Right ventricle myocardium superior (tissue), 1 donor: Measurements from ENCODE around the gene SERPINE1. TPM values are rescaled to one million over a fixed set of nuclear protein-coding genes. Genes with fewer than 3 reads are reported as not detected.
"Not testable (repeated sequence)": the region's sequence is repeated elsewhere in the genome, so short reads cannot be mapped to it uniquely, and the experiment has no call there.

Experiments
- ATAC-seq: fragments of 200-7000 bp; cut with Tn5 transposase; one replicate; pipeline ENCODE4 v1.9.1; 2020; ENCODE audit warnings: mild to moderate bottlenecking; ENCODE audit not compliant: poor library complexity
- DNase-seq: peaks from one replicate; pipeline ENCODE4 v3.0.0-alpha.2; 2020
- intact Hi-C: fragments of 100-400 bp; cut with DNase I; formaldehyde crosslinking; loops from one replicate; pipeline ENCODE4 v1.11.2; 2022
- long read RNA-seq: library from polyadenylated mRNA; unstranded; transcript quantifications from one replicate; pipeline ENCODE4 v2.0.0, GENCODE V29; 2021
- total RNA-seq: library from RNA; stranded (reverse); fragmentation: NEBNext Ultra II Directional; extraction: Animal tissue kit (Norgen Biotek cat#: 25700); gene quantifications from one replicate; pipeline ENCODE4 v1.2.1, GENCODE V29; 2021
- donor health status: DM: no; HTN: yes; CAD: no; lungs with severe emphysema.

SERPINE1 gene
- total RNA-seq: 1.6 TPM
- long read RNA-seq: 0 reads

GRCh38 chr7:101126651-101127459 is at the start of gene SERPINE1:
SERPINE1 (plus strand) TSS chr7:101127104; CDS start chr7:101128394, 1,290 bp downstream.
- intact Hi-C loops: no loop called here
- DNase-seq (peak; percentile 88), ATAC-seq (peak; percentile 88)

- ATAC-seq (peak; percentile 89), DNase-seq (peak; percentile 77)
- intact Hi-C loops: loop anchor here (5.0 kb wide), 1 partner anchor 185 kb away; no protein-coding TSS in a partner anchor
Observed at GRCh38 chr7:101077303-101078086, 49.4 kb upstream of the SERPINE1 start.

DNA sequence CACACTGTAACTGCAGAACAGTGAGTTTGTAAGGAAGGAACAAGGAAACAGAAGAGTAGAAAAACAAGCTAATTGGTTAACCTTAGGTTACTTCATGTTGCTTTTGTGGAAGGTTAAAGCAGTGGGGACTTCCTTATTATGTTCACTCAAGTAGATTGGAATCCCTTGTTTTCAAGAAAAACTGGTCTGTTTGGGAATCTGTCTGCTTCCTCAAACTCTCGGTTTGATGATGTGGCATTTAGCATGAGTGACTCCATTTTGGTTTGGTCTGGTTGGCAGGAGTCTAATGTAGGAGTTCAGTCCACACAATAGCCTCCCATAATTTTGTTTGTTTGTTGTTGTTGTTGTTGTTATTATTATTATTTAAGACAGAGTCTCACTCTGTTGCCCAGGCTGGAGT is 45.5 kb upstream of the SERPINE1 start:
- intact Hi-C loops: no loop called here
- DNase-seq (no peak), ATAC-seq (no peak)

- intact Hi-C loops: no loop called here
- no peak for ATAC-seq
- no peak for DNase-seq
Observed at GRCh38 chr7:101084865-101085161, 42.1 kb upstream of the SERPINE1 start.

DNA sequence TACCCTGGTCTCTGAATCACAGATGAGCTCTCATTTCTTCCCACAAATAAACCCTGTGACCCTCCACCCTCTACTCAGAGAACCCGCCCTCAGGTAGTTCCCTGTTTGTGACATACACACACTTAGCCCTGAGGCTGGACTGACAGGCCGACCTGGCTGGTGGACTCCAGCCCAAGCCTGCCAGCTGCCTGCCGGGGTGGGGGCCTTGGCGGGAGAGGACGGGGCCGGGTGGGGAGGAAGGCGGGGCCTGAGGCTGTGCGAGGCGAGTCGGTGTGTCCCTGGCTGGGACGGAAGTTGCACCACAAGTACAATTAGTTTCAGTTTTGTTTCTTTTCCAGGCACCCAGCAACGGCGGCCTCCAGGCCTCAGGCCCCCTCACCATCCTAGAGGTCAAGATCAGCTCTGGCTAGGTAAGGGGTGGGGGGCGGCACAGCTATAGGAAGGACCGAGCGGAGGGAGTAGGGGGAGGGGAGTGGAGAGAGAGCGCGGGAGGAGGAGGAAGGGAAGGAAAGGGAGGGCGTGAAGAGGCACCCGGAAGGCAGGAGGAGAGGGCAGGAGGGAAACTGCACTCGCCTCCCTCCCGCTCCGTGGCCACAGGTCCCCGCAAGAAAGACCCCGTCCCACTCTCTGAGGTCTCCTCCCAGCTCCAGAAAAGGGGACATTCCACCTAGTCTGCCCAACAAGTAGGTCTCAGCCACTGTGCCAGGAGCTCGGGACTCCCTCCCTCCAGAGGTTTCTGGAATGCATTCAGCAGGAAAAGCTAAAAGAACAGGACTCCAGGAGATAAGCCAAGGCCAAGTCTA is 41.5 kb upstream of the SERPINE1 start, which contains the start of gene TRIM56:
TSS of gene TRIM56 (plus strand) at position 320 of the 803 bp plus-strand sequence. CDS start 1,832 bp downstream, outside the sequence.
- ATAC-seq (peak; percentile 96), DNase-seq (peak; percentile 93)
- intact Hi-C loops: no loop called here

- ATAC-seq (no peak), DNase-seq (no peak)
- intact Hi-C loops: no loop called here
Observed at GRCh38 chr7:101087334-101088068, 39.4 kb upstream of the SERPINE1 start.

DNA sequence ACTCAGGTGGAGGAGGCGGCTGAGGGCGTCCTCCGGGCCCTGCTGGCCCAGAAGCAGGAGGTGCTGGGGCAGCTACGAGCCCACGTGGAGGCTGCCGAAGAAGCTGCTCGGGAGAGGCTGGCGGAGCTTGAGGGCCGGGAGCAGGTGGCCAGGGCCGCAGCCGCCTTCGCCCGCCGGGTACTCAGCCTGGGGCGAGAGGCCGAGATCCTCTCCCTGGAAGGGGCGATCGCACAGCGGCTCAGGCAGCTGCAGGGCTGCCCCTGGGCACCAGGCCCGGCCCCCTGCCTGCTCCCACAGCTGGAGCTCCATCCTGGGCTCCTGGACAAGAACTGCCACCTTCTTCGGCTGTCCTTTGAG is 38.9 kb upstream of the SERPINE1 start:
- intact Hi-C loops: no loop called here
- DNase-seq (no peak), ATAC-seq (no peak)

- ATAC-seq (no peak), DNase-seq (no peak)
- intact Hi-C loops: no loop called here
Observed at GRCh38 chr7:101088858-101089529, 37.9 kb upstream of the SERPINE1 start.

DNA sequence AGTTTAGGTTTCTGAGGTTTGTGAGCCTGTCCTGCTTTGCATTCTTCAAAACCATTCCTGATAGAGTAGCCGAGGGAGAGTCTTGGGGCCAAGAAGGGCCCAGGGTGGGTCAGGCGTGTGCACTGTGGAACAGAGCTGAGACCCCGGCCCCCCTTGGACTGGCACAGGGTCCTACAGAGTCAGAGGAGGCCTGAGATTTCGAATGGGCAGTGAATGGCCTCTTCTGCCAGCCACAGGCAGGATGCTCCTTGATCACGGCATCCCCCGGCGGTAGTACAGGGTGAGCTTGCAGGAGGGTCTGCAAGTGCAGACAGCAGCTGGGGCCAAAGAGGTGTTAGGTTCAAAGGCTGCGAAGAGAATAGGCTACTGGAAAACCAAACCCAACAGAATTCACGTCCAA is 37.0 kb upstream of the SERPINE1 start:
- DNase-seq: no peak
- ATAC-seq: no peak
- intact Hi-C loops: no loop called here

- DNase-seq, intact Hi-C loops, ATAC-seq: not testable (repeated sequence)
Observed at GRCh38 chr7:101092266-101092905, 34.5 kb upstream of the SERPINE1 start.

DNA sequence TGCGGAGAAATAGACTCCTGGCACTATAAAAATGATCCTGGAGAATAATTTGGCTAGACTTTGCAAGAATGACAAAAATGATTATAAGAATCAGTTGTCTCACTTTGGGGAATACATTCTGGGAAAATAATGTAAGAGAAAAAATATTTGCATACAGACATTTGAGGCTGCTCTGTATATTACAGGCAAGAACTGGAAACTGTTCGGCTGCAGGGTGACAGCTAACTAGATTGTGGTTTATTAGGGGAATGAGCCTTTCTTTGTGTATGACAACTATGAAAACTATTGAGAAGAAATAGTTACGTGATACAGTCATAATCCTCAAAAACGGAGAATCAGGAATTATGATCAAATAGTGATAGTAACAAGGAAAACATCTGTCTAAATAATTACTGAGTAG is 33.0 kb upstream of the SERPINE1 start:
- intact Hi-C loops: loop anchor here (2.0 kb wide), 1 partner anchor 43 kb away; no protein-coding TSS in a partner anchor
- no peak for ATAC-seq
- no peak for DNase-seq

DNA sequence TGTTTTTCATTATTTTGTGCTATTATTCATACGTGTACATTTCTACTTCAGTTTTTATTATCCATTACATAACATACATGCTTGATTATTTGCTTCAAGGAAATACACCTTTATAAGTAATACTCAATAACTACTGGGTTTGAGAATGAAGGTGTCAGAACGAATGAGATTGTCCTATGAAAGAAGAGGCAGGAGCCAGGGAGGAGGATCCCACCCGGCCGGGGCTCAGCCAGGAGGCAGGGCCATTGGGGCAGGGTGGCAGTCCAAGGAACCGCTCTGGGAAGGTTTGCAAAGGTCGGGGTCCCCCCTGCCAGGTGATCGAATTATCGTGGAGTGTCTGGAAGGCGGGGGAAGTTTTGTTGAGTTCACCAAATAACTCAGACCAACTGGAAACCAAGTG is 32.5 kb upstream of the SERPINE1 start:
- no peak for ATAC-seq
- intact Hi-C loops: loop anchor here (2.0 kb wide), 1 partner anchor 42 kb away; no protein-coding TSS in a partner anchor
- DNase-seq: no peak

GRCh38 chr7:101094791-101095375 is 32.0 kb upstream of the SERPINE1 start:
- DNase-seq: peak; percentile 57
- intact Hi-C loops: loop anchor here (2.0 kb wide), 1 partner anchor 42 kb away; no protein-coding TSS in a partner anchor
- peak; percentile 57 for ATAC-seq

- DNase-seq (no peak), ATAC-seq (no peak)
- intact Hi-C loops: no loop called here
Observed at GRCh38 chr7:101096331-101096956, 30.5 kb upstream of the SERPINE1 start.

- intact Hi-C loops: no loop called here
- DNase-seq (no peak), ATAC-seq (no peak)
Observed at GRCh38 chr7:101096957-101097347, 30.0 kb upstream of the SERPINE1 start.

- no peak for DNase-seq
- ATAC-seq: no peak
- intact Hi-C loops: no loop called here
Observed at GRCh38 chr7:101097561-101097960, 29.3 kb upstream of the SERPINE1 start.
